ENCODE data around the gene SMYD3. TPM values are rescaled to one million over a fixed set of nuclear protein-coding genes. Genes with fewer than 3 reads are reported as not detected.

The SMYD3 gene
- total RNA-seq, 3 donors from 2014 or later (not counting 1 experiment from before 2014, with no cell fraction given): 43.6 to 48.0 (median 46.1) TPM

- no peak overlapping the region for H3K4me3 Mint-ChIP-seq
- H3K36me3 Mint-ChIP-seq: no peaks in the 10 kb centered on the region
- H3K27ac Mint-ChIP-seq: no peak overlapping the region
- H3K9me3 Mint-ChIP-seq: no peaks in the 10 kb centered on the region
- Histone ChIP-seq H3K9me3 (ENCODE audit: control insufficient read depth, insufficient read depth, low read length) (no peaks in the 10 kb centered on the region), H3K36me3 (ENCODE audit: control insufficient read depth, insufficient read depth, low read length) (no peaks in the 10 kb centered on the region), H3K4me3 (ENCODE audit: low read length) (no peak overlapping the region), H3K27me3 (ENCODE audit: control insufficient read depth, insufficient read depth, low read length) (no peaks in the 10 kb centered on the region), H3K4me1 (ENCODE audit: control insufficient read depth, insufficient read depth, low read length) (no peaks in the 10 kb centered on the region), H3K27ac (ENCODE audit: low read length) (no peak overlapping the region)
- no peaks in the 10 kb centered on the region for H3K4me1 Mint-ChIP-seq
- DNase-seq (no peak), ATAC-seq (no peak)
- 100% methylated on average over 3 of the region's 4 CpGs for WGBS (ENCODE audit: insufficient coverage)
- TF ChIP-seq, protein P1, sequence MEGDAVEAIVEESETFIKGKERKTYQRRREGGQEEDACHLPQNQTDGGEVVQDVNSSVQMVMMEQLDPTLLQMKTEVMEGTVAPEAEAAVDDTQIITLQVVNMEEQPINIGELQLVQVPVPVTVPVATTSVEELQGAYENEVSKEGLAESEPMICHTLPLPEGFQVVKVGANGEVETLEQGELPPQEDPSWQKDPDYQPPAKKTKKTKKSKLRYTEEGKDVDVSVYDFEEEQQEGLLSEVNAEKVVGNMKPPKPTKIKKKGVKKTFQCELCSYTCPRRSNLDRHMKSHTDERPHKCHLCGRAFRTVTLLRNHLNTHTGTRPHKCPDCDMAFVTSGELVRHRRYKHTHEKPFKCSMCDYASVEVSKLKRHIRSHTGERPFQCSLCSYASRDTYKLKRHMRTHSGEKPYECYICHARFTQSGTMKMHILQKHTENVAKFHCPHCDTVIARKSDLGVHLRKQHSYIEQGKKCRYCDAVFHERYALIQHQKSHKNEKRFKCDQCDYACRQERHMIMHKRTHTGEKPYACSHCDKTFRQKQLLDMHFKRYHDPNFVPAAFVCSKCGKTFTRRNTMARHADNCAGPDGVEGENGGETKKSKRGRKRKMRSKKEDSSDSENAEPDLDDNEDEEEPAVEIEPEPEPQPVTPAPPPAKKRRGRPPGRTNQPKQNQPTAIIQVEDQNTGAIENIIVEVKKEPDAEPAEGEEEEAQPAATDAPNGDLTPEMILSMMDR (IDR thresholded peaks at IDR 0.05): no peak
- no peaks in the 10 kb centered on the region for H3K27me3 Mint-ChIP-seq (ENCODE audit: low read depth in 2 of 2)
- intact Hi-C loops (cut with micrococcal nuclease): no loop called here
Measured at GRCh38 chr1:246107516-246108277, 399.4 kb downstream of the SMYD3 start.

DNA sequence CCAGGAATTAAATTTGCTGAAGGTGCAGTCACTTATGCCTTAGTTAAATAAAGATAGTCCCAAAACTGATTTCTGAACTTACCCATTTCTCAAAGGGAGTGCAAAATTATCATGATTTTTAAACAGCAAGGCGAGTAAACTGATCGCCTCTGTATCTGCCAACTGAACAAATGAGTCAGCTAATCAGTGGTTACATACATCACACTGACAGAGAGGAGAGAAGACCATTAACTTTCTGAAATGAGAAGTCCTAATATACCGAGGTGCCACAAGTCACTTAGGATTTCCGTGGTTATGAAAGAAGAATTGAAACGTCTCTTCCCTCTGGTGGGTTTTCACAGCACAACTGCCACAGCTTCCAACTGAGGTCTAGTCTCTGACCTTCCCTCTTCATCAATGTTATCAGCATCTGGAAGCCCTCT is 400.7 kb downstream of the SMYD3 start:
- Mint-ChIP-seq H3K9me3 (no peaks in the 10 kb centered on the region), H3K27me3 (ENCODE audit: low read depth in 2 of 2) (no peaks in the 10 kb centered on the region), H3K4me3 (no peak overlapping the region), H3K4me1 (no peaks in the 10 kb centered on the region), H3K36me3 (no peaks in the 10 kb centered on the region), H3K27ac (no peak overlapping the region)
- ATAC-seq (no peak), DNase-seq (no peak)
- Histone ChIP-seq H3K4me3 (ENCODE audit: low read length) (no peak overlapping the region), H3K36me3 (ENCODE audit: control insufficient read depth, insufficient read depth, low read length) (no peaks in the 10 kb centered on the region), H3K9me3 (ENCODE audit: control insufficient read depth, insufficient read depth, low read length) (no peaks in the 10 kb centered on the region), H3K27ac (ENCODE audit: low read length) (no peak overlapping the region), H3K4me1 (ENCODE audit: control insufficient read depth, insufficient read depth, low read length) (no peaks in the 10 kb centered on the region), H3K27me3 (ENCODE audit: control insufficient read depth, insufficient read depth, low read length) (no peaks in the 10 kb centered on the region)
- WGBS (ENCODE audit: insufficient coverage): 25% methylated on average over 5 of the region's 5 CpGs
- TF ChIP-seq, protein P1 (IDR thresholded peaks at IDR 0.05): no peak
- intact Hi-C loops (cut with micrococcal nuclease): no loop called here

DNA sequence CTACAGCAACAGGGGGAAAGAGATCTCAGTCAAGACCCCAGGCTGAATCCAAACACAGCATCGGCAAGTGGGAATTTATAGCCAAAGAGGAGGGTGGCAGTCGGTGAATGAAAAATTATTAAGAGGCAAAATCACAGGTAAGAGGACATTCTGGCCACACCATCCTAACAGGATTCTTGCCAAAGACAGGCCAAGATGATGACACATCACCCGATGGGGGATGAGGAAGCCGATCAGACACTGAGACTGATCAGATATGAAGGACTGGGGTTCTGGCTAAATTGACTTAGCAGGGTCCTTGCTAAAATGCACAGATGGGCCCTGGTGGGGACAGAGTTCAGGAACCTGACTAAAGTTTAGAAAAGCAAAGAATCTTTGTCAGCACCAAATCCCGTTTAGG is 402.2 kb downstream of the SMYD3 start:
- no peaks in the 10 kb centered on the region for H3K4me1 Mint-ChIP-seq
- intact Hi-C loops (cut with micrococcal nuclease): no loop called here
- no peak overlapping the region for H3K4me3 Mint-ChIP-seq
- H3K9me3 Mint-ChIP-seq: no peaks in the 10 kb centered on the region
- ATAC-seq: no peak
- H3K9me3 ChIP-seq (ENCODE audit: control insufficient read depth, insufficient read depth, low read length): no peaks in the 10 kb centered on the region
- H3K27me3 ChIP-seq (ENCODE audit: control insufficient read depth, insufficient read depth, low read length): no peaks in the 10 kb centered on the region
- H3K27ac Mint-ChIP-seq: no peak overlapping the region
- no peak overlapping the region for H3K4me3 ChIP-seq (ENCODE audit: low read length)
- no peak overlapping the region for H3K27ac ChIP-seq (ENCODE audit: low read length)
- no peaks in the 10 kb centered on the region for H3K4me1 ChIP-seq (ENCODE audit: control insufficient read depth, insufficient read depth, low read length)
- DNase-seq: no peak
- H3K36me3 ChIP-seq (ENCODE audit: control insufficient read depth, insufficient read depth, low read length): no peaks in the 10 kb centered on the region
- no peaks in the 10 kb centered on the region for H3K27me3 Mint-ChIP-seq (ENCODE audit: low read depth in 2 of 2)
- WGBS (ENCODE audit: insufficient coverage): 96% methylated on average over 4 of the region's 5 CpGs
- TF ChIP-seq, protein P1 (IDR thresholded peaks at IDR 0.05): no peak
- H3K36me3 Mint-ChIP-seq: no peaks in the 10 kb centered on the region

GRCh38 chr1:246099570-246099969 is 407.5 kb downstream of the SMYD3 start:
- no peaks in the 10 kb centered on the region for H3K27me3 ChIP-seq (ENCODE audit: control insufficient read depth, insufficient read depth, low read length)
- no peak overlapping the region for H3K27ac ChIP-seq (ENCODE audit: low read length)
- DNase-seq (no peak), ATAC-seq (no peak)
- TF ChIP-seq, protein P1 (IDR thresholded peaks at IDR 0.05): no peak
- Mint-ChIP-seq H3K4me1 (peaks cover 0 to 6% of the 10 kb centered on the region in 2 donors), H3K4me3 (no peak overlapping the region), H3K9me3 (no peaks in the 10 kb centered on the region), H3K27me3 (ENCODE audit: low read depth in 2 of 2) (no peaks in the 10 kb centered on the region), H3K27ac (no peak overlapping the region), H3K36me3 (no peaks in the 10 kb centered on the region)
- WGBS (ENCODE audit: insufficient coverage): 80% methylated on average over 1 of the region's 3 CpGs
- H3K36me3 ChIP-seq (ENCODE audit: control insufficient read depth, insufficient read depth, low read length): no peaks in the 10 kb centered on the region
- H3K4me3 ChIP-seq (ENCODE audit: low read length): no peak overlapping the region
- H3K9me3 ChIP-seq (ENCODE audit: control insufficient read depth, insufficient read depth, low read length): no peaks in the 10 kb centered on the region
- intact Hi-C loops (cut with micrococcal nuclease): no loop called here
- H3K4me1 ChIP-seq (ENCODE audit: control insufficient read depth, insufficient read depth, low read length): no peaks in the 10 kb centered on the region

Measured in natural killer cell (primary cell).